AG09309 (cell line): ENCODE results near the gene HBQ1.

Experiments used
- DNase-seq: peaks from one replicate; pipeline ENCODE4 v3.0.0-alpha.2; 2010; ENCODE audit warnings: low read depth
- H3K4me3 ChIP-seq: 2 replicates; pipeline ENCODE4 v1.5.1; 2011; ENCODE audit warnings: mild to moderate bottlenecking, low read depth, low read length, moderate library complexity; ENCODE audit not compliant: control insufficient read depth
- CTCF ChIP-seq: IDR thresholded peaks from 2 replicates; pipeline ENCODE4 v1.5.1; 2011; ENCODE audit warnings: mild to moderate bottlenecking, low read depth, low read length, inconsistent platforms; ENCODE audit not compliant: insufficient read depth, control insufficient read depth; ENCODE audit errors: missing control alignments

HBQ1 gene

GRCh38 chr16:180101-180675 is at the start of gene HBQ1:
TSS of gene HBQ1 (plus strand) at chr16:180459. CDS start at chr16:180487, 28 bp downstream.
- peak within 1 kb of the TSS; percentile 23 for H3K4me3 ChIP-seq
- no peak for TF ChIP-seq CTCF
- no peak for DNase-seq

GRCh38 chr16:130533-131173 is 49.6 kb upstream of the HBQ1 start:
- TF ChIP-seq CTCF = no peak
- DNase-seq = no peak

DNA sequence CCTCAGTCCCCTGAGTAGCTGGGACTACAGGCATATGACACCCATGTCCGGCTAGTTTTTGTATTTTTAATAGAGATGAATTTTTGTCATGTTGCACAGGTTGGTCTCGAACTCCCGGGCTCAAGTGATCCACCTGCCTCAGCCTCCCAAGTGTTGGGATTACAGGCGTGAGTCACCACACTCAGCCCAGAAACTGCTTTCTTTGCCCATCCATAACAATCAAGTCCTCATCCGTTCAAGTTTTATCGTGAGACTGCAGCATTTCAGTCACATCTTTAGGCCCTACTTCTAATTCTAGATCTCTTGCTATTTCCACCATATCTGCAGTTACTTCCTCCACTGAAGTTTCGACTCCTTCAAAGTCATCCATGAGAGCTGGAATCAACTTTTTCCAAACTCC is 48.1 kb upstream of the HBQ1 start:
- DNase-seq = no peak
- H3K4me3 ChIP-seq = no peak overlapping the region
- no peak for TF ChIP-seq CTCF

More at GRCh38 chr16:130533-131173, 49.6 kb upstream of the HBQ1 start:
- H3K4me3 ChIP-seq = no peak overlapping the region

- DNase-seq = no peak
- no peak for TF ChIP-seq CTCF
Observed at GRCh38 chr16:133716-134115, 46.5 kb upstream of the HBQ1 start.

DNA sequence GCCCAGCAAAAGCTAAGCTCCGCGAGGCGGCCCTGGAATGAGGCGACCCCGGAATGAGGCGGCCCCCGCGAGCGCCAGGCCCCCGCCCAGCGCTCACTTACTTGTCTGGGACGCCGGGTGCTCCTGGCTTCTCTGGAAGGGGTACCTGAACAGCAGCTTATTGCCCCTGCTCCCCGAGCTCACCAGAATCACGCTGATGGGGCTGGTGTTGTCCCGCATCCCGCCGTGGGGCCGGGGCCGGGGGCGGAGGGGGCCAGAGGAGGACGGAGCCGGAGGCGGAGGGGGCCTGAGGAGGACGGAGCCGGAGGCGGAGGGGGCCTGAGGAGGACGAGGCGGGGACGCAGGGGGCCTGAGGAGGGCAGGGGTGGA is 42.2 kb upstream of the HBQ1 start:
- DNase-seq = no peak
- peak overlapping the region; percentile 74 for H3K4me3 ChIP-seq
- no peak for TF ChIP-seq CTCF

More at GRCh38 chr16:133716-134115, 46.5 kb upstream of the HBQ1 start:
- H3K4me3 ChIP-seq = no peak overlapping the region

- no peak for TF ChIP-seq CTCF
- no peak overlapping the region for H3K4me3 ChIP-seq
- DNase-seq = no peak
Observed at GRCh38 chr16:140175-140857, 39.9 kb upstream of the HBQ1 start.
